DOHH2 (cell line): ENCODE results near the gene TMTC1.

Experiments
- CTCF ChIP-seq: fragments of 200-600 bp; sonication (generic); IDR thresholded peaks from one replicate; pipeline ENCODE4 v1.5.1; 2014; ENCODE audit warnings: antibody characterized with exemption, mild to moderate bottlenecking, low read depth, low read length; ENCODE audit not compliant: poor library complexity, severe bottlenecking
- EZH2phosphoT487 ChIP-seq: fragments of 200-600 bp; sonication (generic); IDR thresholded peaks from 2 replicates; pipeline ENCODE4 v1.6.1; 2017; ENCODE audit warnings: borderline replicate concordance, mild to moderate bottlenecking, antibody characterized with exemption, low read length, moderate library complexity, mixed read lengths

DNA sequence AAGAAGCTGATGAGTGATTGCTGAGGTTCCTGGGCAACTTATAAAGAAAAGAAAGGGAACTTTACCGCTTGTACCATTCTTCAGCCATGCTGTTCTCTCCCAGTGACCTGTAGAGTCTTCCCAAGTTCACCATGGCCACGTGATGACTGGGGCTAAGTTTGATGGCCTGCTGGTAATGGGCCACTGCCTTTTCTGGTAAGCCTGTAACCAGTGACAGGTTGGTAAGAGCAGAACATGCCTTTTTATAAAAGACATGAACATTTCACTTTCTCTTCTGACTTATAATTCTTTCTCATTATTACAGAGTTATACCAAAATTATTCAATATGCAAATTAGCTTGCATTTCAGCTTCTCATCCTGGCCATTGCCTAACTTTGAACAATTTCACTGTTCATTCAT lies 265.3 kb downstream of the TMTC1 start:
- TF ChIP-seq EZH2phosphoT487 (no peak), CTCF (no peak)
